ENCODE data around the gene PPP1R7.

- TF ChIP-seq CTCF (conservative IDR thresholded peaks at IDR 0.05; ENCODE audit: low read length): no peak
- no peak for TF ChIP-seq EZH2phosphoT487 (IDR thresholded peaks at IDR 0.05; ENCODE audit: borderline replicate concordance)
Observed at GRCh38 chr2:241120440-241120839, 29.8 kb upstream of the PPP1R7 start.

Measured in Loucy (cell line).